Heart left ventricle (tissue), 16 donors: ENCODE measurements around the gene ALDH3B1. TPM values are rescaled to one million over a fixed set of nuclear protein-coding genes. Genes with fewer than 3 reads are reported as not detected.

ENCODE experiments used
- ATAC-seq, 4 donors: fragments of 200-7000 bp; cut with Tn5 transposase; one replicate each; pipeline ENCODE4 v1.9.1; 2020 to 2022; ENCODE audit warnings: moderate library complexity in 4 of 4, mild to moderate bottlenecking in 3 of 4, moderate number of reproducible peaks in 1 of 4
- DNase-seq, 5 donors: peaks; one replicate each; pipeline ENCODE4 v3.0.0-alpha.2; 2020
- H3K27ac ChIP-seq, 12 donors: fragments of 200-600 bp; sonication (generic) in 4 of 12; one replicate each; pipeline versions ENCODE4 v1.5.0 to v1.8.0; 2016 to 2022; ENCODE audit warnings: mild to moderate bottlenecking in 2 of 12
- H3K27me3 ChIP-seq, 9 donors: fragments of 200-600 bp; sonication (generic) in 2 of 9; one replicate each; pipeline versions ENCODE4 v1.5.1 to v1.8.0; 2016 to 2022; ENCODE audit warnings: mild to moderate bottlenecking in 3 of 9
- H3K36me3 ChIP-seq, 9 donors: fragments of 200-600 bp; sonication (generic) in 2 of 9; one replicate each; pipeline versions ENCODE4 v1.5.0 to v1.8.0; 2018 to 2022; ENCODE audit warnings: mild to moderate bottlenecking in 2 of 9
- H3K4me1 ChIP-seq, 12 donors: fragments of 200-600 bp; sonication (generic) in 4 of 12; one replicate each; pipeline versions ENCODE4 v1.5.0 to v1.8.0; 2016 to 2022; ENCODE audit warnings: mild to moderate bottlenecking in 3 of 12
- H3K4me3 ChIP-seq, 12 donors: fragments of 200-600 bp; sonication (generic) in 4 of 12; one replicate each; pipeline versions ENCODE4 v1.5.0 to v1.8.0; 2017 to 2022; ENCODE audit warnings: mild to moderate bottlenecking in 9 of 12, moderate library complexity in 4 of 12
- H3K9me3 ChIP-seq, 12 donors: fragments of 200-600 bp; sonication (generic) in 4 of 12; one replicate each; pipeline versions ENCODE4 v1.5.0 to v1.8.0; 2016 to 2022; ENCODE audit warnings: mild to moderate bottlenecking in 1 of 12
- CTCF ChIP-seq, 12 donors: fragments of 200-600 bp; sonication (generic) in 4 of 12; IDR thresholded peaks; one replicate each; pipeline versions ENCODE4 v1.5.0 to v1.8.0; 2018 to 2022; ENCODE audit warnings: antibody characterized with exemption in 12 of 12, mild to moderate bottlenecking in 5 of 12
- POLR2A ChIP-seq, 2 donors: fragments of 450-650 bp; IDR thresholded peaks; one replicate each; pipeline ENCODE4 v1.6.1; 2017; ENCODE audit warnings: antibody characterized with exemption in 2 of 2, mild to moderate bottlenecking in 2 of 2, moderate library complexity in 2 of 2
- WGBS, 4 donors: extraction: QIAGEN DNeasy Blood & Tissue Kit in 2 of 4; methylation state at CpG; one replicate each; pipeline versions ENCODE4 v1.1.5 to v1.1.7; 2013 to 2018; 5-methylcytosine and 5-hydroxymethylcytosine counted together
- intact Hi-C, 10 donors: fragments of 100-400 bp; cut with DNase I; formaldehyde crosslinking; loops; one replicate each; pipeline versions ENCODE4 v1.11.1 to v1.14.2; 2022
- polyA plus RNA-seq, 2 donors: library from polyadenylated mRNA; stranded (reverse); fragments of 200-250 nt; gene quantifications; one replicate each; pipeline ENCODE4 v1.2.3, GENCODE V29; 2013
- total RNA-seq, 9 donors: library from RNA; depleted of rRNA in 2 of 9; stranded (reverse); fragments of >200 nt in 2 of 9; fragmentation: NEBNext Ultra II Directional in 3 of 9; extraction: Animal tissue kit (Norgen Biotek cat#: 25700) in 3 of 9; gene quantifications; one replicate each; pipeline versions ENCODE4 v1.1.0 to v1.2.4, GENCODE V29; 2016 to 2023
- donor health status: ischemic (EF 13 %, LVEDD 7.1; RV severe dilation, severe dysfunction).
- donor health status: healthy with polysubstance abuse.
- donor health status: DM: no; HTN: yes; CAD: no.
- donor health status: DM: no; HTN: no; CAD: no.
- donor health status: ischemic (EF 25% LVEDD 6.9; RV normal size, moderate dysfunction).
- donor health status: ischemic (EF 25% LVEDD 5.7; RV mildly dilated, moderate dysfunction).
- donor health status: healthy.
- donor health status: DM: yes; HTN: yes; CAD: no.
- donor health status: ischemic (EF 35%, LVEDD 5.7; RV mildly dilated, moderate dysfunction).
- donor health status: nonischemic (EF 11% LVEDD 7.7; RV severe dilation, severe dysfunction).
- donor health status: DM: yes; HTN: yes; CAD: no.
- donor health status: PGD.
- donor health status: ischemic (EF 29% LVEDD 5.4; RV normal size, mild dysfunction).
- donor health status: nonischemic (EF 23%, LVEDD 6.1; RV moderate dilation, normal function).

The ALDH3B1 gene
- total and polyA plus RNA-seq, 11 donors, result 2.3 to 25.4 (median 4.4) TPM

DNA sequence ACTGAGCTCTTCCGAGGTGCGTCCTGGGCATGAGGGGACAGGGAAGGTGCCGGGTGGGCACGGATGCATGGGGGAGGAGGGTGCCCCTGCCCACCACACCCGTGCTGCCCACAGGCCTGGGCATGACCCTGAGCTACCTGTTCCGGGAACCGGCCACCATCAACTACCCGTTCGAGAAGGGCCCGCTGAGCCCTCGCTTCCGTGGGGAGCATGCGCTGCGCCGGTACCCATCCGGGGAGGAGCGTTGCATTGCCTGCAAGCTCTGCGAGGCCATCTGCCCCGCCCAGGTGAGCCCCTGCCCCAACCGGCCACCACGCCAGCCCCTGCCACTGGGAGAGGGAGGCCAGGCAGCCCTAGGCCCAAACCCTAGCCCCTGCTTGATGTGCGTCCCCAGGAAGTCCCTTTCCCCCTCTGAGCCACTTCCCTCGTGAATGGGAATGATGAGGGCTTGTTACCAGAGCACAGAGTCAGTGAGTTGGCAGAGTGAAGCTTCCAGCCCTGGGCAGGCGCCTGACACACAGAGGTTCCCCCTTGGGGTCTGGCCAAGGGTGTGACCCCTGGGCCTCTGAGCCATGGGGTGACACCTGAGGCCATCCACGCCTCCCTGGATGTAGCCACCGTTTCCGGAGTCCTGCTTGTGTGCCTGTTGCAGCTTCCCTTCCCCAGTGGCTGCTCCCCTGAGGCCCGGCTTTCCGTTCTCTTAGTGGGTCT lies 23.0 kb downstream of the ALDH3B1 start:
- TF ChIP-seq POLR2A (IDR thresholded peaks at IDR 0.05) (no peak), CTCF (IDR thresholded peaks at IDR 0.05) (no peak)
- Histone ChIP-seq H3K27ac (peak overlapping the region; percentile 37 to 96 (median 74)), H3K9me3 (no peaks in the 10 kb centered on the region), H3K4me1 (peaks cover 7 to 72% (median 53%) of the 10 kb centered on the region in 12 donors), H3K36me3 (peaks cover 0 to 41% (median 16%) of the 10 kb centered on the region in 9 donors), H3K27me3 (no peaks in the 10 kb centered on the region), H3K4me3 (peak overlapping the region in 3 of 12 donors; percentile 4 to 21 (median 12))
- intact Hi-C loops, result loop anchor here in 3 of 10 donors (10.0 kb wide), 3 partner anchors 92 to 182 kb away; partner anchors contain the start of genes CHKA (in 2 of the 3) and KMT5B (in 1 of the 3)
- DNase-seq (no peak), ATAC-seq (no peak)
- WGBS, 4 donors, result 79 to 86% (median 83%) methylated on average over 18 to 29 of the region's 29 CpGs

GRCh38 chr11:68033708-68034045 lies 23.6 kb downstream of the ALDH3B1 start:
- intact Hi-C loops, result loop anchor here in 3 of 10 donors (10.0 kb wide), 3 partner anchors 91 to 181 kb away; partner anchors contain the start of genes CHKA (in 2 of the 3) and KMT5B (in 1 of the 3)
- peak; percentile 38 to 55 (median 46) for ATAC-seq
- no peaks in the 10 kb centered on the region for H3K27me3 ChIP-seq
- no peak for TF ChIP-seq POLR2A (IDR thresholded peaks at IDR 0.05)
- no peak for TF ChIP-seq CTCF (IDR thresholded peaks at IDR 0.05)
- H3K36me3 ChIP-seq, result peaks cover 0 to 41% (median 16%) of the 10 kb centered on the region in 9 donors
- H3K27ac ChIP-seq, result peak overlapping the region; percentile 37 to 96 (median 74)
- WGBS, 4 donors, result 51 to 65% (median 55%) methylated on average over 8 to 12 of the region's 12 CpGs
- H3K4me3 ChIP-seq, result peak overlapping the region in 3 of 12 donors; percentile 4 to 21 (median 12)
- peak in 4 of 5 donors; percentile 65 to 86 (median 78) for DNase-seq
- H3K9me3 ChIP-seq, result no peaks in the 10 kb centered on the region
- H3K4me1 ChIP-seq, result peaks cover 11 to 77% (median 57%) of the 10 kb centered on the region in 12 donors

DNA sequence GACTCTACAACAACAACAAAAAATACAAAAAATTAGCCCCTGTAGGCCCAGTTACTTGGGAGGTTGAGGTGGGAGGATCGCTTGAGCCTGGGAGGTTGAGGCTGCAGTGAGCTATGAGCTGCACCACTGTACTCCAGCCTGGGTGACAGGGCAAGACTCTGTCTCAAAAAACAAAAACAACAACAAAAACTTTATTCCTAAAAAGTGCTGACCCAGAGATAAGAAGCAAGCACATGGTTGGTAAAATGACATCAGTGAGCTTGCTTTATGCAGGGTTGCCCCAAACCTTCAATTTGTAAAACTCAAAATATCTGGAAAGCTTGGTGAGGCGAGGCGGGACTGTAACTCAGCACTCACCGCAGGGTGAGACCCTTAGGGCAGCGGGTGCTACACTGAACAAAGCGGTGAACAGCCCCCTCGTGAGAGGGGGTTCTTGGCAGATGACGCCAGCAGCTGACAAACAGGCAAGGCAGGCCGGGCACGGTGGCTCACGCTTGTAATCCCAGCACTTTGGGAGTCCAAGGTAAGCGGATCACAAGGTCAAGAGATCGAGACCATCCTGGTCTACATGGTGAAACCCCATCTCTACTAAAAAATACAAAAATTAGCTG lies 25.2 kb downstream of the ALDH3B1 start:
- H3K36me3 ChIP-seq, result peaks cover 0 to 41% (median 16%) of the 10 kb centered on the region in 9 donors
- H3K4me3 ChIP-seq, result no peak overlapping the region
- no peaks in the 10 kb centered on the region for H3K27me3 ChIP-seq
- ATAC-seq (no peak), DNase-seq (no peak)
- no peak for TF ChIP-seq POLR2A (IDR thresholded peaks at IDR 0.05)
- 88 to 91% (median 89%) methylated on average over 13 of the region's 13 CpGs for WGBS, 4 donors
- peaks cover 11 to 84% (median 58%) of the 10 kb centered on the region in 12 donors for H3K4me1 ChIP-seq
- H3K9me3 ChIP-seq, result no peaks in the 10 kb centered on the region
- intact Hi-C loops, result loop anchor here in 5 of 10 donors (5.0 to 10.0 kb wide), 8 partner anchors 33 to 179 kb away; partner anchors contain the start of genes CHKA (in 3 of the 5), KMT5B (in 2 of the 5) and UNC93B1 (in 1 of the 5)
- H3K27ac ChIP-seq, result peak overlapping the region in 2 of 12 donors; percentile 83 to 91

DNA sequence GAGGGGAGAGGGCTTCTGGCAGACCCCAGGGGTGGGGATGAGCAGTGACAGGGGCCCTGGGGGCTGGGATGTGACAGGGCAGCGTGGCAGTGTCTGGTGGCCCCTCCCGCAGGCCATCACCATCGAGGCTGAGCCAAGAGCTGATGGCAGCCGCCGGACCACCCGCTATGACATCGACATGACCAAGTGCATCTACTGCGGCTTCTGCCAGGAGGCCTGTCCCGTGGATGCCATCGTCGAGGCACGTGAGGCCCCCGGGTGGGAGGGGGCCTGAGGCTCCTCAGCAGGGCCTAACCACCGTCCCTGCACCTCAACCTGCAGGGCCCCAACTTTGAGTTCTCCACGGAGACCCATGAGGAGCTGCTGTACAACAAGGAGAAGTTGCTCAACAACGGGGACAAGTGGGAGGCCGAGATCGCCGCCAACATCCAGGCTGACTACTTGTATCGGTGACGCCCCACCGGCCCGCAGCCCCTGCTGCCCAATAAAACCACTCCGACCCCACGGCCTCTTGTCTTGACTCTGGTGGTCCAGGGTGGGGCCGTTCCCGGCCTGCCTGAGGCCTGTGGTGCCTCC lies 26.1 kb downstream of the ALDH3B1 start:
- peaks cover 0 to 41% (median 17%) of the 10 kb centered on the region in 9 donors for H3K36me3 ChIP-seq
- H3K27me3 ChIP-seq, result no peaks in the 10 kb centered on the region
- 81 to 84% (median 83%) methylated on average over 16 to 27 of the region's 27 CpGs for WGBS, 4 donors
- no peak for ATAC-seq
- H3K27ac ChIP-seq, result peak overlapping the region; percentile 74 to 96 (median 89)
- peaks cover 11 to 82% (median 59%) of the 10 kb centered on the region in 12 donors for H3K4me1 ChIP-seq
- no peaks in the 10 kb centered on the region for H3K9me3 ChIP-seq
- intact Hi-C loops, result loop anchor here in 5 of 10 donors (5.0 to 10.0 kb wide), 8 partner anchors 34 to 179 kb away; partner anchors contain the start of genes CHKA (in 3 of the 5), KMT5B (in 2 of the 5) and UNC93B1 (in 1 of the 5)
- no peak overlapping the region for H3K4me3 ChIP-seq
- TF ChIP-seq CTCF (IDR thresholded peaks at IDR 0.05) (no peak), POLR2A (IDR thresholded peaks at IDR 0.05) (no peak)
- peak in 1 of 5 donors; percentile 52 for DNase-seq
